ENCODE results near the gene MMEL1. TPM values are rescaled to one million over a fixed set of nuclear protein-coding genes. Genes with fewer than 3 reads are reported as not detected.

The MMEL1 gene
- total and polyA plus RNA-seq, 2 experiments from 2014 or later = 0.57 to 0.90 TPM

DNA sequence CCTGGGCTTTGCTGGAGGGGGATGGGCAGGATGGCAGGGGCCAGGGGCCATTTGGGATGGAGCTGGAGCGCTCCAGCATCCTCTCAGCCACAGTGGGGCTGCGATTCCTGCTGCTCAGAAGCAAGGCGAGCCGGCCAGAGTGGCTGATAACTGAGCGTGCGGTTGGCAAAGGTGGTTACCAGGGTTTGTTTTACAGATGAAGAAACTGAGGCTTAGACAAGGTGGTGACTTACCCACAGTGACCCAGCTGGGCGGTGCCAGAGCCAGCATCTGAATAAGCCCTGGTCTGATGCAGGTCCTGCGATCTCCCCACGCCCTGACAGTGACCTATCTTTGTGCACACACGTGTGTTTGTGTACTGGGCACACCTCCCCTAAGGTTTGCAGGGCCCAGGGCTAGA lies 52.1 kb downstream of the MMEL1 start:
- peaks cover 7% of the 10 kb centered on the region for H3K27me3 Mint-ChIP-seq (ENCODE audit: insufficient read depth, low read depth, poor library complexity)
- Histone ChIP-seq H3K27ac (ENCODE audit: low read depth) (no peak overlapping the region), H2AFZ (no peak overlapping the region)

More for the DNA sequence above, 52.1 kb downstream of the MMEL1 start:
- Histone ChIP-seq H4K20me1 (replicated peaks; ENCODE audit: insufficient read depth) (no peaks in the 10 kb centered on the region), H3K4me1 (ENCODE audit: insufficient read depth) (peaks cover 13% of the 10 kb centered on the region), H3K4me3 (no peak overlapping the region), H3K79me2 (replicated peaks; ENCODE audit: insufficient read depth) (no peaks in the 10 kb centered on the region), H3K4me2 (no peak overlapping the region), H3K9me2 (ENCODE audit: insufficient read depth) (no peaks in the 10 kb centered on the region), H3F3A (replicated peaks; ENCODE audit: low read depth) (no peaks in the 10 kb centered on the region), H3K27me3 (ENCODE audit: insufficient read depth) (no peaks in the 10 kb centered on the region), H3K36me3 (ENCODE audit: insufficient read depth) (no peaks in the 10 kb centered on the region)
- no peaks in the 10 kb centered on the region for H3K36me3 Mint-ChIP-seq (ENCODE audit: low read depth)
- no peak overlapping the region; the same call in 2 of the 3 replicates for H3K4me3 Mint-ChIP-seq
- DNase-seq (ENCODE audit: low spot score) (no peak), ATAC-seq (no peak)
- no peaks in the 10 kb centered on the region for H3K9me3 Mint-ChIP-seq
- peaks cover 24% of the 10 kb centered on the region for H3K4me1 Mint-ChIP-seq
- no peak for TF ChIP-seq NANOG (IDR thresholded peaks at IDR 0.05; ENCODE audit: borderline replicate concordance)
- no peak for TF ChIP-seq JUNB (IDR thresholded peaks at IDR 0.05; ENCODE audit: unreplicated experiment)
- TF ChIP-seq, protein P1, sequence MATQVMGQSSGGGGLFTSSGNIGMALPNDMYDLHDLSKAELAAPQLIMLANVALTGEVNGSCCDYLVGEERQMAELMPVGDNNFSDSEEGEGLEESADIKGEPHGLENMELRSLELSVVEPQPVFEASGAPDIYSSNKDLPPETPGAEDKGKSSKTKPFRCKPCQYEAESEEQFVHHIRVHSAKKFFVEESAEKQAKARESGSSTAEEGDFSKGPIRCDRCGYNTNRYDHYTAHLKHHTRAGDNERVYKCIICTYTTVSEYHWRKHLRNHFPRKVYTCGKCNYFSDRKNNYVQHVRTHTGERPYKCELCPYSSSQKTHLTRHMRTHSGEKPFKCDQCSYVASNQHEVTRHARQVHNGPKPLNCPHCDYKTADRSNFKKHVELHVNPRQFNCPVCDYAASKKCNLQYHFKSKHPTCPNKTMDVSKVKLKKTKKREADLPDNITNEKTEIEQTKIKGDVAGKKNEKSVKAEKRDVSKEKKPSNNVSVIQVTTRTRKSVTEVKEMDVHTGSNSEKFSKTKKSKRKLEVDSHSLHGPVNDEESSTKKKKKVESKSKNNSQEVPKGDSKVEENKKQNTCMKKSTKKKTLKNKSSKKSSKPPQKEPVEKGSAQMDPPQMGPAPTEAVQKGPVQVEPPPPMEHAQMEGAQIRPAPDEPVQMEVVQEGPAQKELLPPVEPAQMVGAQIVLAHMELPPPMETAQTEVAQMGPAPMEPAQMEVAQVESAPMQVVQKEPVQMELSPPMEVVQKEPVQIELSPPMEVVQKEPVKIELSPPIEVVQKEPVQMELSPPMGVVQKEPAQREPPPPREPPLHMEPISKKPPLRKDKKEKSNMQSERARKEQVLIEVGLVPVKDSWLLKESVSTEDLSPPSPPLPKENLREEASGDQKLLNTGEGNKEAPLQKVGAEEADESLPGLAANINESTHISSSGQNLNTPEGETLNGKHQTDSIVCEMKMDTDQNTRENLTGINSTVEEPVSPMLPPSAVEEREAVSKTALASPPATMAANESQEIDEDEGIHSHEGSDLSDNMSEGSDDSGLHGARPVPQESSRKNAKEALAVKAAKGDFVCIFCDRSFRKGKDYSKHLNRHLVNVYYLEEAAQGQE (IDR thresholded peaks at IDR 0.05; ENCODE audit: unreplicated experiment) = no peak
- TF ChIP-seq ETS1 (IDR thresholded peaks at IDR 0.05) = no peak
- no peak for TF ChIP-seq ZNF462 (CRISPR knock-in tag; IDR thresholded peaks at IDR 0.05)
- TF ChIP-seq EZH2phosphoT487 (IDR thresholded peaks at IDR 0.05; ENCODE audit: unreplicated experiment) = no peak
- no peak for TF ChIP-seq CTCF (conservative IDR thresholded peaks at IDR 0.05; ENCODE audit: low read depth in 2 of 2)
- TF ChIP-seq EZH2 (IDR thresholded peaks at IDR 0.05; ENCODE audit: low read depth, unreplicated experiment) = no peak
- no peak overlapping the region for H3K27ac Mint-ChIP-seq

Data from GM23338 (cell line).